GM12878 (cell line): ENCODE data around the gene KCNJ16. TPM values are rescaled to one million over a fixed set of nuclear protein-coding genes. Genes with fewer than 3 reads are reported as not detected.

Experiments used
- ATAC-seq: fragments of 200-7000 bp; cut with Tn5 transposase; 3 replicates; pipeline ENCODE4 v1.9.1; 2020; ENCODE audit warnings: mild to moderate bottlenecking, moderate library complexity
- BruUV-seq: library from RNA; stranded (reverse); fragments of 400-500 nt; replicated peaks from 2 replicates; lab custom pipeline; 2021; lab: Mats Ljungman, UMichigan
- CTCF ChIA-PET: fragments of 300-600 bp; sonication (Branson Sonifier 250); formaldehyde crosslinking; extraction: SDS; loops from one replicate; lab custom pipeline; 2021; ENCODE audit warnings: inconsistent platforms; lab: Yijun Ruan, JAX
- POLR2A ChIA-PET: fragments of 350-600 bp; formaldehyde crosslinking; extraction: SDS; loops from one replicate; lab custom pipeline; 2021; ENCODE audit warnings: inconsistent platforms; lab: Charles Lee
- RAD21 ChIA-PET: fragments of 300-600 bp; sonication (Branson Sonifier 250); formaldehyde crosslinking; loops from one replicate; lab custom pipeline; 2023; ENCODE audit warnings: antibody characterized with exemption; ENCODE audit not compliant: unreplicated experiment; lab: Charles Lee
- SMC1A ChIA-PET: fragments of 300-600 bp; sonication (Branson Sonifier 250); formaldehyde crosslinking; loops from one replicate; lab custom pipeline; 2023; ENCODE audit not compliant: unreplicated experiment, uncharacterized antibody; lab: Charles Lee
- DNase-seq: peaks from one replicate; pipeline ENCODE4 v3.0.0-alpha.2; 2011; ENCODE audit warnings: low read depth, low spot score
- FAIRE-seq: peaks from 3 replicates; lab custom pipeline; 2011; peaks lifted over from hg19 to GRCh38; lab: Jason Lieb, UNC
- H2AFZ ChIP-seq: 2 replicates; pipeline ENCODE4 v1.6.0; 2011; ENCODE audit warnings: low read depth, low read length, control low read depth; ENCODE audit not compliant: control insufficient read depth
- H3K27ac ChIP-seq: 2 replicates; pipeline ENCODE4 v1.5.1; 2011; ENCODE audit warnings: control low read depth; ENCODE audit not compliant: control insufficient read depth, insufficient read depth
- H3K27me3 ChIP-seq, 2 experiments: replicated peaks in 1 of 2; 2 replicates each; pipeline versions ENCODE4 v1.6.0 to v1.6.1; 2011; ENCODE audit warnings: low read length in 1 of 2; ENCODE audit not compliant: control insufficient read depth in 2 of 2, insufficient read depth in 2 of 2
- H3K36me3 ChIP-seq, 2 experiments: 2 replicates each; pipeline ENCODE4 v1.5.1; 2011; ENCODE audit warnings: low read length in 1 of 2; ENCODE audit not compliant: control insufficient read depth in 2 of 2, insufficient read depth in 2 of 2
- H3K4me1 ChIP-seq: 2 replicates; pipeline ENCODE4 v1.6.1; 2011; ENCODE audit warnings: mild to moderate bottlenecking, low read length, moderate library complexity, mixed read lengths; ENCODE audit not compliant: control insufficient read depth, insufficient read depth
- H3K4me2 ChIP-seq: 2 replicates; pipeline ENCODE4 v1.6.0; 2011; ENCODE audit warnings: control low read depth; ENCODE audit not compliant: control insufficient read depth, insufficient read depth
- H3K4me3 ChIP-seq: fragments of 200-600 bp; sonication (generic); 2 replicates; pipeline ENCODE4 v1.5.1; 2016
- H3K79me2 ChIP-seq: 2 replicates; pipeline ENCODE4 v1.6.0; 2011; ENCODE audit warnings: low read length; ENCODE audit not compliant: control insufficient read depth, insufficient read depth
- H3K9ac ChIP-seq: 2 replicates; pipeline ENCODE4 v1.8.0; 2011; ENCODE audit warnings: low read length, control low read depth, mixed read lengths; ENCODE audit not compliant: control insufficient read depth, insufficient read depth
- H3K9me3 ChIP-seq: replicated peaks from 3 replicates; pipeline ENCODE4 v1.5.1; 2011; ENCODE audit warnings: mild to moderate bottlenecking, low read length; ENCODE audit not compliant: control insufficient read depth, insufficient read depth
- H4K20me1 ChIP-seq: 2 replicates; pipeline ENCODE4 v1.6.0; 2011; ENCODE audit not compliant: control insufficient read depth, insufficient read depth
- CREM ChIP-seq: IDR thresholded peaks from 2 replicates; pipeline ENCODE4 v1.6.1; 2014; ENCODE audit warnings: antibody characterized with exemption, low read depth
- FOXK2 ChIP-seq: fragments of 450-650 bp; IDR thresholded peaks from 2 replicates; pipeline ENCODE4 v1.6.1; 2017; ENCODE audit warnings: mild to moderate bottlenecking, moderate library complexity
- NR2C1 ChIP-seq: fragments of 450-650 bp; IDR thresholded peaks from 2 replicates; pipeline ENCODE4 v1.6.1; 2017; ENCODE audit warnings: antibody characterized with exemption, mild to moderate bottlenecking, moderate library complexity
- NR2C2 ChIP-seq: IDR thresholded peaks from 2 replicates; pipeline ENCODE4 v1.6.1; 2011; ENCODE audit warnings: borderline replicate concordance, low read depth; ENCODE audit not compliant: control insufficient read depth, insufficient read length
- POLR2AphosphoS2 ChIP-seq: IDR thresholded peaks from 2 replicates; pipeline ENCODE4 v1.6.1; 2011; ENCODE audit warnings: low read depth, mild to moderate bottlenecking, low read length, improper control_type of control experiment, moderate library complexity
- SUZ12 ChIP-seq: fragments of 200-600 bp; sonication (generic); IDR thresholded peaks from one replicate; pipeline ENCODE4 v1.6.1; 2018; ENCODE audit warnings: antibody characterized with exemption, mild to moderate bottlenecking; ENCODE audit not compliant: unreplicated experiment
- TAF1 ChIP-seq: IDR thresholded peaks from 2 replicates; pipeline ENCODE4 v1.6.1; 2011; ENCODE audit warnings: mild to moderate bottlenecking, low read depth, low read length, borderline replicate concordance
- WGBS: methylation state at CpG from one replicate; pipeline ENCODE4 v1.1.6; 2016; ENCODE audit warnings: low lambda C conversion rate; ENCODE audit not compliant: insufficient replicate concordance, insufficient coverage; ENCODE audit errors: missing lambda C conversion rate; 5-methylcytosine and 5-hydroxymethylcytosine counted together
- in situ Hi-C: fragments of 300-500 bp; cut with MboI; formaldehyde crosslinking; loops from 9 replicates; pipeline ENCODE4 v1.14.3; 2018; ENCODE audit warnings: mixed read lengths
- intact Hi-C: fragments of 100-400 bp; cut with micrococcal nuclease; formaldehyde crosslinking; loops from one replicate; pipeline ENCODE4 v1.14.2; 2022; ENCODE audit not compliant: unreplicated experiment
- polyA plus RNA-seq, 11 experiments: library from polyadenylated mRNA; depleted of rRNA in 4 of 11; unstranded in 6 of 11; stranded (reverse) in 5 of 11; fragments of >200 nt; fragmentation: Nextera tagmentation in 4 of 11; fragmentation: Illumina TruSeq in 1 of 11; extraction: Ambion mirVana in 4 of 11; extraction: Trizol in 1 of 11; gene quantifications; 1 replicate in 1 of 11; 2 replicates in 10 of 11; pipeline versions ENCODE4 v1.2.1 to v1.2.3, GENCODE V29; 2011 to 2016; ENCODE audit warnings: inconsistent platforms in 2 of 11, missing spikeins in 2 of 11, low read depth in 1 of 11
- total RNA-seq, 4 experiments: library from RNA; depleted of rRNA in 3 of 4; stranded (reverse); fragments of >200 nt in 3 of 4; fragmentation: Illumina TruSeq in 1 of 4; extraction: Trizol in 1 of 4; gene quantifications; 2 replicates each; pipeline versions ENCODE4 v1.2.1 to v1.2.3, GENCODE V29; 2013 to 2021
- TF ChIP-seq, protein P1 (sequence below): fragments of 450-650 bp; IDR thresholded peaks from 2 replicates; pipeline ENCODE4 v1.6.1; 2017; ENCODE audit warnings: mild to moderate bottlenecking, low read depth, inconsistent platforms; ENCODE audit not compliant: poor library complexity, severe bottlenecking

Gene KCNJ16
- total and polyA plus RNA-seq, 10 of the 15 experiments (the other 5 are each of a cell fraction or from before 2014, with no cell fraction given): 0.08 to 0.24 (median 0.20) TPM; not detected in 7

DNA sequence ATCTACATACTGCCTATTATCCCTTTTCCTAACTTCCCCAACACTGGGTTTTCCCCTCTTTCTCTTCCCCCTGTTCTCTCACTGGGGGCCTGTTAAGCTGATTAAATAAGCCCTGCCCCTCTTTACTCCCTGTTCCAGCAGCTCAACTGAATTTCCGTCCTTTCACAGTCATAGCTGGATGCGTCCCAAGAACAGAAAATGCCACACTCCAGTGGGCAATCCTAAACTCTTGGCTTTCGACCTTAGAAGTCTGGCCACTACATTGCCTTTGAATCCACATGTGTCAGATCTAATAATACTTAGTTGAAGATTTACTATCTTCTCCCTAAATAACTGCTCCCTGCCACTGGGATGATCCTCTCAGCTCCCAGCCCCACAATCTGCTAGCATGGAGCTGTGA is 34.5 kb downstream of the KCNJ16 start (continued):
- TF ChIP-seq, protein P1, sequence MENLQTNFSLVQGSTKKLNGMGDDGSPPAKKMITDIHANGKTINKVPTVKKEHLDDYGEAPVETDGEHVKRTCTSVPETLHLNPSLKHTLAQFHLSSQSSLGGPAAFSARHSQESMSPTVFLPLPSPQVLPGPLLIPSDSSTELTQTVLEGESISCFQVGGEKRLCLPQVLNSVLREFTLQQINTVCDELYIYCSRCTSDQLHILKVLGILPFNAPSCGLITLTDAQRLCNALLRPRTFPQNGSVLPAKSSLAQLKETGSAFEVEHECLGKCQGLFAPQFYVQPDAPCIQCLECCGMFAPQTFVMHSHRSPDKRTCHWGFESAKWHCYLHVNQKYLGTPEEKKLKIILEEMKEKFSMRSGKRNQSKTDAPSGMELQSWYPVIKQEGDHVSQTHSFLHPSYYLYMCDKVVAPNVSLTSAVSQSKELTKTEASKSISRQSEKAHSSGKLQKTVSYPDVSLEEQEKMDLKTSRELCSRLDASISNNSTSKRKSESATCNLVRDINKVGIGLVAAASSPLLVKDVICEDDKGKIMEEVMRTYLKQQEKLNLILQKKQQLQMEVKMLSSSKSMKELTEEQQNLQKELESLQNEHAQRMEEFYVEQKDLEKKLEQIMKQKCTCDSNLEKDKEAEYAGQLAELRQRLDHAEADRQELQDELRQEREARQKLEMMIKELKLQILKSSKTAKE: no peak
- TF ChIP-seq FOXK2: no peak
- no peak for TF ChIP-seq TAF1

DNA sequence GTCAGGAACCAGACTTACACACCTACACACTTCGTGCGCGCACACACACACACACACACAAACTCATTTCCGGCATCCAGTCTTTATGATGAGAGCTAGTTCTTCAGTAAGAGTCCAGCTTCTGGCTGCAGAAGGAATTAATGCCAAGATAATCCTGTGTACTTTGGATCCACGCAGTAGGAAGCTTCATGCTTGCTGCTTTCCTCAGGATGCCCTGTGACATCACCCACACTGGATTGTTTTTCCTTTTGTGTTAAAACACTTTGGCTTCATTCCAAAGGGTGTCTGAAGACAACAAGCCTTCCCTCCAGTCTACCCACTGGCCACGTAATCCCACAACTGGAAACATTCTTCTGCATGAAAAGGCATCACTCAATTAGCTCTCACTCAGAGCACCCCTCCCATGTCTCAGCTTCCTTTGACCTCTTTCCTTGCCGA is 35.4 kb downstream of the KCNJ16 start:
- Histone ChIP-seq H3K9me3 (no peaks in the 10 kb centered on the region), H3K27me3 (no peaks in the 10 kb centered on the region), H3K4me2 (no peak overlapping the region), H3K4me3 (no peak overlapping the region), H3K4me1 (no peaks in the 10 kb centered on the region), H2AFZ (no peak overlapping the region), H3K36me3 (no peaks in the 10 kb centered on the region), H3K9ac (no peak overlapping the region), H3K79me2 (no peaks in the 10 kb centered on the region), H3K27ac (no peak overlapping the region), H4K20me1 (no peaks in the 10 kb centered on the region)
- DNase-seq (no peak), ATAC-seq (no peak), FAIRE-seq (no peak)
- RAD21 ChIA-PET: no interaction called here
- TF ChIP-seq NR2C1 (no peak), NR2C2 (no peak), CREM (no peak), POLR2AphosphoS2 (no peak), SUZ12 (no peak)
- CTCF ChIA-PET: interaction anchor here (1.1 to 1.5 kb wide), 3 partner anchors 22 to 501 kb away, joined by 3 to 5 read pairs (median 3); no protein-coding TSS in a partner anchor
- intact Hi-C loops: no loop called here
- POLR2A ChIA-PET: no interaction called here
- BruUV-seq: no TSS peak
- SMC1A ChIA-PET: interaction anchor here (1.5 kb wide), 1 partner anchor 13 kb away, joined by 4 read pairs; no protein-coding TSS in a partner anchor
- in situ Hi-C loops: no loop called here
- WGBS: 45% methylated on average over 7 of the region's 7 CpGs
